ENCODE data around the gene BNC2.

The BNC2 gene

DNA sequence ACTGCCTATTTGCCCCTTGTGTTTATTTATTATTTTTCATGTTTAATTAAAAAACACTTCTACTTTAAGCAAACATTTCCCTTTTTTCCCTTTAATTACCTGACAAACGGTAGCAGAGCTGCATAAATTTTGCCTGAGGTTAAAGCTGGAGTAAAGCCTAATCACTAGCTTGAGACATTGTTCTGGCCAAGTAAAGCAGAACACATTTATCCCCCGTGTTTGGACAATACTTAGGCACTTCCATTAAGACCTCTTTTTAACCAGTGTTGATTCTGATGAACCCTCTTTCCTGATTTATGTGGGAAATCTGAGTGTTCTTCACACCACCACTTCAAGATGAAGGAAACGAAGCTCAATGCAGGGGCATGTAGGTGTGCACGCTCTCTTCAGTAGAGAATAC, 54.5 kb downstream of the BNC2 start:
- no peaks in the 10 kb centered on the region for H3K36me3 ChIP-seq (ENCODE audit: insufficient read depth, low read length)
- TF ChIP-seq FOXP2 (optimal IDR thresholded peaks at IDR 0.05; ENCODE audit: control extremely low read depth, extremely low read length, insufficient read depth) (no peak), EZH2 (IDR thresholded peaks at IDR 0.05) (no peak), POLR2AphosphoS5 (IDR thresholded peaks at IDR 0.05; ENCODE audit: borderline replicate concordance, low read depth, low read length) (no peak)
- no peak for DNase-seq (ENCODE audit: low read depth, low spot score)
- no peak overlapping the region for H3K27ac ChIP-seq
- no peaks in the 10 kb centered on the region for H3K9me3 ChIP-seq (ENCODE audit: low read depth, low read length)
- H3K9ac ChIP-seq (ENCODE audit: insufficient read length) = no peak overlapping the region
- H3K4me3 ChIP-seq = no peak overlapping the region

DNA sequence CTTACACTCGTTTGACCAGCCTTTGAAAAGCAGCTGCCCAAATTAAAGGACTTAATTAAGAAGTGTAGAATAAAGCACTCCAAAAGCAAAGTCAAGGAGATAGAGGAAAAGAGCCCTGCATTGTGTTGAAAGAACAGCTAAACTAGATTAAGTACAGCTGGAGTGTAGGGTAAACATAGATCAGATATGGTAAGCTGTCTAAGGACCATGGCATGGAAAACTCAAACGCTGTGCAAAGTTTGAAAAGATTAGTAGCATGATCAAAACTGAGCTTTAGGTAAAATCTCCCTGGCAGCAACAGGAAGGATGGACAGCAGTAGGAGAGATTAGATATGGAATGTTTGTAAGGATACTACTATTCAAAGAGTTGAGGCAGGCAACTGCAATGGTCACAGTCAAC, 55.4 kb downstream of the BNC2 start:
- no peak for DNase-seq (ENCODE audit: low read depth, low spot score)
- Histone ChIP-seq H3K36me3 (ENCODE audit: insufficient read depth, low read length) (no peaks in the 10 kb centered on the region), H3K27ac (no peak overlapping the region), H3K4me3 (no peak overlapping the region), H3K9me3 (ENCODE audit: low read depth, low read length) (no peaks in the 10 kb centered on the region), H3K9ac (ENCODE audit: insufficient read length) (no peak overlapping the region)
- no peak for TF ChIP-seq EZH2 (IDR thresholded peaks at IDR 0.05)

DNA sequence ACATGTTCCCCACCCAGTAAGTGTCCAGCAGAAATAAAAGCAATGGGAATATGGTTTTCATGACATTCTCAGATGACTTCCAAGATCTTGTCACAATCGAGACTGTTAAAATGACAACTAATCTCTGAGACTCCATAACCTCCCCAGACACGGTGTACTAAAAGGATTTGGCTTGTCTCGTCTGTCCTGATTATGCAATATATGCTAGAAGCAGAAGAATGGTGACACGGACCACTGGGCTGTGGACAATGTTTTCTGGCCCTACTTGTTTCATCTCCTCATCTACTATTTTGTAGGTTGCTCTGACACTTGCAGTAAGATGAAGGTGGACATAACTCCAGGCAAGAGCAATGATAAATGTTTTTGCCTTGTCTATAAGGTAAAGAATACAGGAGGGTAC, 56.6 kb downstream of the BNC2 start:
- TF ChIP-seq EZH2 (IDR thresholded peaks at IDR 0.05) (no peak), FOXP2 (optimal IDR thresholded peaks at IDR 0.05; ENCODE audit: control extremely low read depth, extremely low read length, insufficient read depth) (no peak), POLR2AphosphoS5 (IDR thresholded peaks at IDR 0.05; ENCODE audit: borderline replicate concordance, low read depth, low read length) (no peak)
- Histone ChIP-seq H3K36me3 (ENCODE audit: insufficient read depth, low read length) (no peaks in the 10 kb centered on the region), H3K4me3 (no peak overlapping the region), H3K9ac (ENCODE audit: insufficient read length) (no peak overlapping the region), H3K27ac (no peak overlapping the region), H3K9me3 (ENCODE audit: low read depth, low read length) (no peaks in the 10 kb centered on the region)
- no peak for DNase-seq (ENCODE audit: low read depth, low spot score)

- Histone ChIP-seq H3K36me3 (ENCODE audit: insufficient read depth, low read length) (no peaks in the 10 kb centered on the region), H3K9me3 (ENCODE audit: low read depth, low read length) (no peaks in the 10 kb centered on the region), H3K27ac (no peak overlapping the region), H3K4me3 (no peak overlapping the region), H3K9ac (ENCODE audit: insufficient read length) (no peak overlapping the region)
- no peak for DNase-seq (ENCODE audit: low read depth, low spot score)
- TF ChIP-seq FOXP2 (optimal IDR thresholded peaks at IDR 0.05; ENCODE audit: control extremely low read depth, extremely low read length, insufficient read depth) (no peak), POLR2AphosphoS5 (IDR thresholded peaks at IDR 0.05; ENCODE audit: borderline replicate concordance, low read depth, low read length) (no peak), EZH2 (IDR thresholded peaks at IDR 0.05) (no peak)
Measured at GRCh38 chr9:16811987-16812685, 58.3 kb downstream of the BNC2 start.

DNA sequence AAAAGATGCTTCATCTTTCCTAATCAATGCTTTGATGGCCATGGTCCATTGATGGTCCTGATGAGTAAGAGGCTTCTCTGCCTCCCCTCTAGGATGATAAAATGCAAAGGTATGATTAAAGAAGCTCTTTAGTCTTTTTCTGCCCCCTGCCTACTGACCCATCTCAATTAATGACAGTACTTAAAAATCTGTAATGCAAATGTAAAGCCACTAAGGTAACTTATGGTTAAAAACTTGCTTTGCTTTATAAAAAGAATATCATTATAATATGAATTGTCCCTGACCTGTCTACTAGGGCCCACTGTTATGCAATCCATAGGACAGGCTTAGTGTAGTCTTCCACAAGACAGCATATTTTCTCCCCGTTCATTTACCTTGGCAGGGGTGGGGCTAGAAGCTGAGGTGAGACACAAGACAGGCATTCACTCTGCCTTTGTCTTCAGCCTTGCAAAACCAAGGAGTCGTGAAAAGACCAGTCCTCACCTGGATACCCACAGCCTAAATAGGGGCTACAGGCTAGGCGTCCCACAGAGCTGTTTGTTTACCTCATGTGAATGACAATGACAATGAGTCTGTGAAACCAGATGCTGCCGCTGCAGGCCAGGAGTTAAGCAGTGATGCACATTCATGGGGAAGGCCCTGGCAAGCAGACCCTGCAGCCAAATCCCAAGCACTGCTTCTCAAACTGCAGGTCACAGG, 60.4 kb downstream of the BNC2 start:
- no peak overlapping the region for H3K27ac ChIP-seq
- H3K9ac ChIP-seq (ENCODE audit: insufficient read length) = no peak overlapping the region
- no peak for DNase-seq (ENCODE audit: low read depth, low spot score)
- H3K36me3 ChIP-seq (ENCODE audit: insufficient read depth, low read length) = no peaks in the 10 kb centered on the region
- TF ChIP-seq EZH2 (IDR thresholded peaks at IDR 0.05) (no peak), FOXP2 (optimal IDR thresholded peaks at IDR 0.05; ENCODE audit: control extremely low read depth, extremely low read length, insufficient read depth) (no peak), POLR2AphosphoS5 (IDR thresholded peaks at IDR 0.05; ENCODE audit: borderline replicate concordance, low read depth, low read length) (no peak)
- H3K9me3 ChIP-seq (ENCODE audit: low read depth, low read length) = no peaks in the 10 kb centered on the region
- no peak overlapping the region for H3K4me3 ChIP-seq

DNA sequence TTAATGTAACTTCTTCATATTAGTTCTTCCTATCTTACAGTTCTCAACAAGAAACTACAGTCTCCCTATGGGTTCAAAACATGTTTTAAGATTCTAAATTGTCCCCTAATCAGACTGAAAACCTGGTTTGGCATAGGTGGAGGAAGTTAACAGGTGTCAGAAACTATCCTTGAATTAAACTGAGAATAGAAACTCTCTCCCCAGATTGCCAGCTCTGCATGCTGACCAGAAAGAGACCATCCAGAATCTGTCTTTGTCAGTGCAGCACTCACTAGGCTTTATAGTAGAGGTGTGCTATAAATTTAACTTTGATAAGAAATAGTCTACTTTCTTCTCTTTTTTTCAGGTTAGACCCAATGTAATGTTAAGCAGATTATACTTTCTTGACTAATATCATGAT, 63.8 kb downstream of the BNC2 start:
- no peak for DNase-seq (ENCODE audit: low read depth, low spot score)
- TF ChIP-seq FOXP2 (optimal IDR thresholded peaks at IDR 0.05; ENCODE audit: control extremely low read depth, extremely low read length, insufficient read depth) (no peak), EZH2 (IDR thresholded peaks at IDR 0.05) (no peak), POLR2AphosphoS5 (IDR thresholded peaks at IDR 0.05; ENCODE audit: borderline replicate concordance, low read depth, low read length) (no peak)
- Histone ChIP-seq H3K4me3 (no peak overlapping the region), H3K27ac (no peak overlapping the region), H3K9ac (ENCODE audit: insufficient read length) (no peak overlapping the region), H3K36me3 (ENCODE audit: insufficient read depth, low read length) (no peaks in the 10 kb centered on the region), H3K9me3 (ENCODE audit: low read depth, low read length) (no peaks in the 10 kb centered on the region)

DNA sequence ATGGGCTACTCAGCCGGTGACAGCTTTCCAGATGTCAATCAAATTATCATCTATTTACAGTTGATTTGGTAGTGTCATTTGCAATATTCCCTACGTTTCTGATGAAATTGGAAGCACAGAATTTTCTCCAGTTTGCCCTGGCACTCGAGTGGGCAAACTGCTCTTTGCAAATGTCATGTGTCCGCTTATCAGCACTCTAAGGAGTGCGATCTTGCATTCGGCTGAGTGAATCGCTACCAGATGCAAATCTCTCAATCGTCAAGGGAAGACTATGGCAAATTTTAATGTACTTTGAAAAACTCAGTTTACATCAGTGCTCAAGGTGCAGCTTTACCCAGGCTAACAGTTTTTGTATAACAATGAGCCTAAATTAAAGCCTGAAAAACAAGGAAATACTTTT, 66.8 kb downstream of the BNC2 start:
- Histone ChIP-seq H3K9ac (ENCODE audit: insufficient read length) (no peak overlapping the region), H3K36me3 (ENCODE audit: insufficient read depth, low read length) (no peaks in the 10 kb centered on the region), H3K9me3 (ENCODE audit: low read depth, low read length) (no peaks in the 10 kb centered on the region), H3K27ac (no peak overlapping the region), H3K4me3 (no peak overlapping the region)
- TF ChIP-seq POLR2AphosphoS5 (IDR thresholded peaks at IDR 0.05; ENCODE audit: borderline replicate concordance, low read depth, low read length) (no peak), FOXP2 (optimal IDR thresholded peaks at IDR 0.05; ENCODE audit: control extremely low read depth, extremely low read length, insufficient read depth) (no peak), EZH2 (IDR thresholded peaks at IDR 0.05) (no peak)
- DNase-seq (ENCODE audit: low read depth, low spot score) = no peak

- Histone ChIP-seq H3K9me3 (ENCODE audit: low read depth, low read length) (no peaks in the 10 kb centered on the region), H3K36me3 (ENCODE audit: insufficient read depth, low read length) (no peaks in the 10 kb centered on the region), H3K27ac (no peak overlapping the region), H3K9ac (ENCODE audit: insufficient read length) (no peak overlapping the region), H3K4me3 (no peak overlapping the region)
- no peak for DNase-seq (ENCODE audit: low read depth, low spot score)
- no peak for TF ChIP-seq POLR2AphosphoS5 (IDR thresholded peaks at IDR 0.05; ENCODE audit: borderline replicate concordance, low read depth, low read length)
Measured at GRCh38 chr9:16801871-16802466, 68.5 kb downstream of the BNC2 start.
